Ovary (tissue), 9 donors: ENCODE results near the gene ADCY5. TPM values are rescaled to one million over a fixed set of nuclear protein-coding genes. Genes with fewer than 3 reads are reported as not detected.

Experiments used
- DNase-seq, 5 donors: peaks; one replicate each; pipeline ENCODE4 v3.0.0-alpha.2; 2019 to 2020
- H3K27ac ChIP-seq, 2 donors: fragments of 200-600 bp; one replicate each; pipeline versions ENCODE4 v1.5.1 to v1.8.0; 2019 to 2022
- H3K27me3 ChIP-seq: fragments of 200-600 bp; one replicate; pipeline ENCODE4 v1.8.0; 2022
- H3K36me3 ChIP-seq: fragments of 200-600 bp; sonication (generic); one replicate; pipeline ENCODE4 v1.5.1; 2019
- H3K4me1 ChIP-seq: one replicate; pipeline ENCODE4 v1.8.1; 2013; ENCODE audit warnings: mild to moderate bottlenecking, moderate library complexity; ENCODE audit not compliant: insufficient read depth
- H3K4me3 ChIP-seq: fragments of 200-600 bp; sonication (generic); one replicate; pipeline ENCODE4 v1.5.1; 2017
- H3K9me3 ChIP-seq, 2 donors: fragments of 200-600 bp in 1 of 2; sonication (generic) in 1 of 2; one replicate each; pipeline versions ENCODE4 v1.5.1 to v1.8.1; 2013 to 2019; ENCODE audit warnings: mild to moderate bottlenecking in 1 of 2, moderate library complexity in 1 of 2
- EP300 ChIP-seq: sonication (generic); formaldehyde crosslinking; IDR thresholded peaks from one replicate; pipeline ENCODE4 v1.6.1; 2017; ENCODE audit warnings: antibody characterized with exemption
- POLR2A ChIP-seq: fragments of 450-650 bp; IDR thresholded peaks from one replicate; pipeline ENCODE4 v1.6.1; 2017; ENCODE audit warnings: antibody characterized with exemption, mild to moderate bottlenecking, moderate library complexity
- WGBS, 3 donors: extraction: QIAGEN DNeasy Blood & Tissue Kit in 1 of 3; methylation state at CpG; one replicate each; pipeline versions ENCODE4 v1.1.5 to v1.1.7; 2013 to 2017; 5-methylcytosine and 5-hydroxymethylcytosine counted together
- intact Hi-C, 4 donors: fragments of 100-400 bp; cut with DNase I; formaldehyde crosslinking; loops; one replicate each; pipeline versions ENCODE4 v1.11.0 to v1.15.1; 2022 to 2023
- polyA plus RNA-seq, 2 donors: library from polyadenylated mRNA; stranded (reverse); fragments of 200-250 nt in 1 of 2; fragments of 350-450 nt in 1 of 2; fragmentation: Illumina TruSeq in 1 of 2; extraction: RNeasy Lipid Tissue Mini Kit (QIAGEN cat#74804) in 1 of 2; gene quantifications; one replicate each; pipeline ENCODE4 v1.2.3, GENCODE V29; 2013 to 2014
- total RNA-seq, 7 donors: library from RNA; depleted of rRNA in 2 of 7; stranded (reverse); fragments of >200 nt in 2 of 7; fragmentation: NEBNext Ultra II Directional in 3 of 7; extraction: Animal tissue kit (Norgen Biotek cat#: 25700) in 3 of 7; gene quantifications; one replicate each; pipeline versions ENCODE4 v1.1.0 to v1.2.4, GENCODE V29; 2016 to 2023
- TF ChIP-seq, protein P1 (sequence below), 3 donors: fragments of 450-650 bp in 2 of 3; fragments of 200-600 bp in 1 of 3; IDR thresholded peaks; one replicate each; pipeline versions ENCODE4 v1.5.1 to v1.8.0; 2016 to 2022; ENCODE audit warnings: antibody characterized with exemption in 3 of 3, mild to moderate bottlenecking in 1 of 3
- donor health status: DM: no; HTN: no; CAD: no; lungs with moderate emphysema.
- donor health status: DM: no; HTN: no; CAD: no.
- donor health status: Bipolar disorder and iron deficiency.
- donor health status: DM: yes; HTN: yes; CAD: no.
- donor health status: DM: no; HTN: no; CAD: no.
- donor health status: DM: yes; HTN: yes; CAD: no.

Gene ADCY5
- total and polyA plus RNA-seq, 9 donors: 5.3 to 36.2 (median 20.3) TPM

DNA sequence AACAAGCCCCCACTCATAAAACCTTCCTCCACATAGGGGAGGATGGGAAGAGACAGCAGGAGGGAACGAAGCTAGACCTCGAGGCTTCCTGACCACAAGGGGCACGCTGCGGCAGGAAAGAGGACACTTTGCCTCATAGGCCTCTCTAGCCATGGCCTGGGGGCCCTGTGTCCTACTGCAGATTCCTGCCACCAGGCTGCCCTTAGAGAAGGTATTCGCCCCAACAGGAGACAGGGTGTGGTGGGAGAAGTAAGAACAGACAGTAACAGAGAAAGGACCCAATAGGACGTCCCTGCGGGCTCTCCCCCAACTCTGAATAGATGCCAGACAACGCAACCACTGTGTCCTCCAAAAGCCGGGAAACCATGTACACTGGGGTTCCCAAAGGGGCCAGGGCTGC, 36.8 kb downstream of the ADCY5 start:
- intact Hi-C loops: no loop called here
- DNase-seq: peak in 1 of 5 donors; percentile 46

DNA sequence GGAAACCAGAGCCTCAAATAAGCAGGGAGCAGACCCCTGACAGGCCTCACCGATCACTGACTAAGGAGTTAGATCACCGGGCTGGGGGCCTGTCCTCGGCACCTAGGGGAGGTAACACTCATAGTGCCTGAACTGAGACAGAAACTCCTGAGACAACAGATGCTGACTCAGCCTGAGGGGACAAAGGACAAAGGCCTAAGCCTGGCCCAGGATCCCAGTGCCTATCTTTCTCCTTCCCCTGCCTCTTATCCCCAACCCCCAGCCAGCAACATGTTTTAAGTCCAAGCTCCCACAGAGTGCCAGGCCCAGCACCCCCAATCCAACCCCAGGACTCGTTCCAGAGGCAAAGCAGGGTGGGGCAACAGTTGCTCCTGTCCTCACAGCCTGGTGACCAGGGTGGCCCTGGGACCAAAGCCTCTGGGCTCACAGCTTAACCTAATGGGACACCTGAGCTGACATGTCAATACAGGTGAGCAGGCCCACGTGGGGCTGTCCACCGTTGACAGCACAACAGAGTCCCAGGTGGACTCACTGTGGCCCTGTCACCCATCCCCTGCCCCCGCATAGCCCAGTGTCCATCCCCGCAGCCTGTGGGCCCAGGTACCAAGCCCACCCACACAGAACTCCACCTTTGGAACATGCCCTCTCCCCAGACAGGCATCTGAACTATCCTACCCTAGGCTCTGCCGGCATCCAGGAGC, 37.4 kb downstream of the ADCY5 start:
- Histone ChIP-seq H3K36me3 (no peaks in the 10 kb centered on the region), H3K27ac (peak overlapping the region; percentile 86 to 91), H3K27me3 (no peaks in the 10 kb centered on the region), H3K9me3 (no peaks in the 10 kb centered on the region), H3K4me3 (no peak overlapping the region), H3K4me1 (peaks cover 48% of the 10 kb centered on the region)
- DNase-seq: peak in 1 of 5 donors; percentile 29
- intact Hi-C loops: no loop called here
- WGBS, 3 donors: 73 to 81% (median 78%) methylated on average over 9 of the region's 9 CpGs
- no peak for TF ChIP-seq POLR2A
- TF ChIP-seq EP300: no peak
- TF ChIP-seq, protein P1, sequence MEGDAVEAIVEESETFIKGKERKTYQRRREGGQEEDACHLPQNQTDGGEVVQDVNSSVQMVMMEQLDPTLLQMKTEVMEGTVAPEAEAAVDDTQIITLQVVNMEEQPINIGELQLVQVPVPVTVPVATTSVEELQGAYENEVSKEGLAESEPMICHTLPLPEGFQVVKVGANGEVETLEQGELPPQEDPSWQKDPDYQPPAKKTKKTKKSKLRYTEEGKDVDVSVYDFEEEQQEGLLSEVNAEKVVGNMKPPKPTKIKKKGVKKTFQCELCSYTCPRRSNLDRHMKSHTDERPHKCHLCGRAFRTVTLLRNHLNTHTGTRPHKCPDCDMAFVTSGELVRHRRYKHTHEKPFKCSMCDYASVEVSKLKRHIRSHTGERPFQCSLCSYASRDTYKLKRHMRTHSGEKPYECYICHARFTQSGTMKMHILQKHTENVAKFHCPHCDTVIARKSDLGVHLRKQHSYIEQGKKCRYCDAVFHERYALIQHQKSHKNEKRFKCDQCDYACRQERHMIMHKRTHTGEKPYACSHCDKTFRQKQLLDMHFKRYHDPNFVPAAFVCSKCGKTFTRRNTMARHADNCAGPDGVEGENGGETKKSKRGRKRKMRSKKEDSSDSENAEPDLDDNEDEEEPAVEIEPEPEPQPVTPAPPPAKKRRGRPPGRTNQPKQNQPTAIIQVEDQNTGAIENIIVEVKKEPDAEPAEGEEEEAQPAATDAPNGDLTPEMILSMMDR (IDR thresholded peaks at IDR 0.05): no peak

More for the DNA sequence above, 36.8 kb downstream of the ADCY5 start:
- TF ChIP-seq EP300 (no peak), POLR2A (no peak)
- TF ChIP-seq, protein P1 (IDR thresholded peaks at IDR 0.05): peak in 2 of 3 donors; percentile 37 to 40
- no peaks in the 10 kb centered on the region for H3K36me3 ChIP-seq
- 40 to 46% (median 45%) methylated on average over 9 of the region's 9 CpGs for WGBS, 3 donors
- peak overlapping the region; percentile 86 to 91 for H3K27ac ChIP-seq
- H3K27me3 ChIP-seq: no peaks in the 10 kb centered on the region
- H3K9me3 ChIP-seq: no peaks in the 10 kb centered on the region
- peak overlapping the region; percentile 23 for H3K4me3 ChIP-seq
- H3K4me1 ChIP-seq: peaks cover 44% of the 10 kb centered on the region

DNA sequence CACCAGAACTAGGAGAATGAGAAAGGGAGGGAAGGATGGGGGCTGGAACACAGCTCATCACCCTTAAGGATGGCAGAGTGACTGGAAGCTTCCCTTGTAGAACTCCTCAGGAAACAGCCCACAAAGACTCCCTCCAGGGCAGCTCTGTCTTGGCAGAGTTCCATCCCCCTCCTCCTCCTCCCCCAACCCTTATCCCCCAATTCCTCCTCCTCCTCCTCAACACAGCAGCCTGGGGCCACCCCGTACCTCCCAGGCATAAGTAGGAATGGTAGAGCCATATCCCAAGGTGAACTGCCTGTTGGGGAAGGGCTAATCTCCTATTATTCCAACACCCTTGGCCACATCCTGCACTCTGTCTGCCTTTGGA, 38.8 kb downstream of the ADCY5 start:
- H3K27me3 ChIP-seq: no peaks in the 10 kb centered on the region
- peaks cover 48% of the 10 kb centered on the region for H3K4me1 ChIP-seq
- H3K27ac ChIP-seq: no peak overlapping the region
- no peak overlapping the region for H3K4me3 ChIP-seq
- TF ChIP-seq, protein P1 (IDR thresholded peaks at IDR 0.05): no peak
- no peak for TF ChIP-seq EP300
- no peak for TF ChIP-seq POLR2A
- intact Hi-C loops: no loop called here
- no peaks in the 10 kb centered on the region for H3K9me3 ChIP-seq
- H3K36me3 ChIP-seq: no peaks in the 10 kb centered on the region
- WGBS, 3 donors: 42 to 74% (median 54%) methylated on average over 1 of the region's 1 CpG
- peak in 1 of 5 donors; percentile 30 for DNase-seq

DNA sequence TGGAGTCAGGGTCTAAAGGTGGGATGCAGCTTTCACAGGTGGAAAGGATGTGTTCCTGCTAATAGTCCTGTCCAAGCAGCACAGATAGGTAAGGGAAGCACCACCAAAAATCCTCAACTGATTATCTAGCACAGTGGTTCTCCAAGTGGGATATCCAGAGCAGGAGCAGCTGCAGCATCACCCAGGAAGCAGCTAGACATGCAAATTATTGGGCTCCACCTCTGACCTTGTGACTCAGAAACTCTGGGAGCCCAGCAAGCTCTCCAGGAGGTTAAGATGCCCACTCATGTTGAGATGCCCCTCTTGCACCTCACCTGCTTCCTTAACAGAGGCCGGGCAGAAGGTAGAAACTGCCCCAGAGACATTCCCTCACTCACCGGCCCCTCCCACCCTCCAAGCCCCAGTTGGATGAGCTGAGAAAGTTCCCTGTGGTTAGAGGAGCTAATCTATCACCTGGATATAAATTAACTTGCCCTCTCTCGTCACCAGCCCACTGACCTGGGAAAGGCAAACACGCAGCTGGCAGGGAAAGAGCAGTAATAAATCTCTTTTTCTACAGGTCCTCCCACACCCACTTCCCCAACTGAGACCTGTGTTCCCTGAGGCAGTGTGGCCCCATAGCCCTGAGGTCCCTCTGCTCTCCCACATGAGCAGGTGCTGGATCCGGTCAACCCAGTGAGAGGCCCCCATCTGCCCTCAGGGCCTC, 39.3 kb downstream of the ADCY5 start:
- H3K36me3 ChIP-seq: no peaks in the 10 kb centered on the region
- H3K27me3 ChIP-seq: no peaks in the 10 kb centered on the region
- DNase-seq: peak in 1 of 5 donors; percentile 25
- TF ChIP-seq EP300: no peak
- TF ChIP-seq, protein P1 (IDR thresholded peaks at IDR 0.05): no peak
- TF ChIP-seq POLR2A: no peak
- H3K9me3 ChIP-seq: no peaks in the 10 kb centered on the region
- no peak overlapping the region for H3K27ac ChIP-seq
- no peak overlapping the region for H3K4me3 ChIP-seq
- H3K4me1 ChIP-seq: peaks cover 48% of the 10 kb centered on the region
- intact Hi-C loops: no loop called here
- WGBS, 3 donors: 51 to 70% (median 61%) methylated on average over 5 of the region's 5 CpGs
